Panc1 (cell line): ENCODE results near the gene CHID1. TPM values are rescaled to one million over a fixed set of nuclear protein-coding genes. Genes with fewer than 3 reads are reported as not detected.
A peak's percentile ranks its signal among the peaks of the same experiment; 100 is the strongest.

Experiments
- ATAC-seq: fragments of 200-7000 bp; cut with Tn5 transposase; 2 replicates; pipeline ENCODE4 v1.9.1; 2020; ENCODE audit warnings: mild to moderate bottlenecking, moderate library complexity
- BruUV-seq: library from RNA; stranded (reverse); fragments of 400-500 nt; replicated peaks from 2 replicates; lab custom pipeline; 2021; lab: Mats Ljungman, UMichigan
- CTCF ChIA-PET: fragments of 300-600 bp; sonication (Branson Sonifier 250); formaldehyde crosslinking; loops from one replicate; lab custom pipeline; 2022; ENCODE audit warnings: antibody characterized with exemption; lab: Charles Lee
- POLR2A ChIA-PET: fragments of 300-600 bp; sonication (Branson Sonifier 250); formaldehyde crosslinking; loops from one replicate; lab custom pipeline; 2022; ENCODE audit warnings: antibody characterized with exemption; lab: Charles Lee
- DNase-seq: peaks from one replicate; pipeline ENCODE4 v3.0.0-alpha.2; 2010; ENCODE audit warnings: low read depth, low spot score
- H3K27ac ChIP-seq: 2 replicates; pipeline ENCODE4 v1.5.1; 2011; ENCODE audit warnings: mild to moderate bottlenecking, low read length, inconsistent platforms
- H3K27me3 ChIP-seq: fragments of 200-500 bp; sonication (Bioruptor generic); 2 replicates; pipeline ENCODE4 v1.6.0; 2014; ENCODE audit warnings: low read length, inconsistent platforms; ENCODE audit not compliant: control insufficient read depth, insufficient read depth
- H3K36me3 ChIP-seq: fragments of 200-500 bp; sonication (Bioruptor generic); 2 replicates; pipeline ENCODE4 v1.5.1; 2014; ENCODE audit warnings: inconsistent platforms, mild to moderate bottlenecking, low read length, moderate library complexity; ENCODE audit not compliant: control insufficient read depth, insufficient read depth
- H3K4me1 ChIP-seq: 2 replicates; pipeline ENCODE4 v1.5.1; 2011; ENCODE audit warnings: inconsistent platforms, mild to moderate bottlenecking, low read length, moderate library complexity; ENCODE audit not compliant: control insufficient read depth, insufficient read depth
- H3K4me3 ChIP-seq, 2 experiments: 2 replicates each; pipeline ENCODE4 v1.5.1; 2011 to 2012; ENCODE audit warnings: low read depth in 2 of 2, low read length in 2 of 2, mild to moderate bottlenecking in 2 of 2, inconsistent platforms in 1 of 2, moderate library complexity in 1 of 2
- H3K9me3 ChIP-seq: fragments of 200-500 bp; sonication (Bioruptor generic); 2 replicates; pipeline ENCODE4 v1.5.1; 2014; ENCODE audit warnings: low read depth, mild to moderate bottlenecking, inconsistent platforms, low read length, moderate library complexity; ENCODE audit not compliant: control insufficient read depth, insufficient read depth
- CTCF ChIP-seq: fragments of 450-650 bp; IDR thresholded peaks from 2 replicates; pipeline ENCODE4 v1.5.1; 2017; ENCODE audit warnings: mild to moderate bottlenecking
- POLR2AphosphoS5 ChIP-seq: IDR thresholded peaks from 2 replicates; pipeline ENCODE4 v1.6.1; 2012; ENCODE audit warnings: mild to moderate bottlenecking, low read depth, low read length, moderate library complexity
- REST ChIP-seq, 2 experiments: IDR thresholded peaks; 2 replicates each; pipeline ENCODE4 v1.6.1; 2011 to 2012; ENCODE audit warnings: low read depth in 2 of 2, control low read depth in 1 of 2, low read length in 1 of 2, mild to moderate bottlenecking in 1 of 2, moderate library complexity in 1 of 2; ENCODE audit not compliant: insufficient read depth in 1 of 2
- SIN3A ChIP-seq: IDR thresholded peaks from 2 replicates; pipeline ENCODE4 v1.6.1; 2012; ENCODE audit warnings: low read depth, mild to moderate bottlenecking, low read length, moderate library complexity, borderline replicate concordance; ENCODE audit not compliant: insufficient read depth
- TCF7L2 ChIP-seq: IDR thresholded peaks from 2 replicates; pipeline ENCODE4 v1.6.1; 2011; ENCODE audit warnings: mild to moderate bottlenecking, low read depth, low read length, inconsistent platforms
- in situ Hi-C: cut with HindIII; loops from 2 replicates; pipeline ENCODE4 v1.10.0; 2016; ENCODE audit warnings: low sequenced_read_pairs, low pct_unique_long_range_greater_than_20kb
- intact Hi-C: fragments of 100-400 bp; cut with micrococcal nuclease; formaldehyde crosslinking; loops from one replicate; pipeline ENCODE4 v1.10.0; 2022; ENCODE audit not compliant: unreplicated experiment
- total RNA-seq: library from RNA; stranded (reverse); gene quantifications from one replicate; pipeline ENCODE4 v1.2.1, GENCODE V29; 2021; ENCODE audit not compliant: unreplicated experiment

Gene CHID1
- total RNA-seq, 1 experiment from 2014 or later = 224 TPM

GRCh38 chr11:818396-819128 is 92.0 kb downstream of the CHID1 start, which contains the start of gene PNPLA2:
Gene PNPLA2, plus strand, starts transcription at chr11:818914. Its CDS starts 805 bp downstream, at chr11:819719.
- Histone ChIP-seq H3K4me3 (peak within 1 kb of the TSS; percentile 80 to 88), H3K27me3 (no peaks in the 10 kb centered on the region), H3K27ac (peak within 1 kb of the TSS; percentile 76), H3K36me3 (0 out of 2 replicates have a peak, but pooled peaks cover 1% of the 10 kb centered on the region), H3K9me3 (no peaks in the 10 kb centered on the region), H3K4me1 (peaks cover 37% of the 10 kb centered on the region)
- ChIA-PET POLR2A (interaction anchor here (0.6 to 1.9 kb wide), 5 partner anchors 8 to 267 kb away, joined by 4 to 11 read pairs (median 7); partner anchors contain the start of gene CRACR2B), CTCF (interaction anchor here (1.2 kb wide), 2 partner anchors 9 to 10 kb away, joined by 3 read pairs; partner anchors contain the start of gene RPLP2)
- ATAC-seq (no peak), DNase-seq (no peak)
- TF ChIP-seq POLR2AphosphoS5 (no peak), REST (IDR thresholded peaks at IDR 0.05; ENCODE audit: insufficient read depth in 1 of 2, low read depth in 2 of 2, low read length in 1 of 2) (no peak), CTCF (no peak), TCF7L2 (no peak), SIN3A (no peak)
- BruUV-seq = no TSS peak
- in situ Hi-C loops (no loop called here), intact Hi-C loops (no loop called here)

Other genes with a start within 250 kb of the CHID1 start
- 105 TPM for gene DEAF1, start 215.6 kb downstream of the CHID1 start, total RNA-seq
- gene TMEM80, start 215.0 kb downstream of the CHID1 start, total RNA-seq = 45.2 TPM
- gene EPS8L2, start 204.6 kb downstream of the CHID1 start, total RNA-seq = 256 TPM
- 257 TPM for gene TALDO1, start 163.3 kb downstream of the CHID1 start, total RNA-seq
- 229 TPM for gene GATD1, start 133.3 kb downstream of the CHID1 start, total RNA-seq
- gene CEND1, start 120.7 kb downstream of the CHID1 start, total RNA-seq = 15.9 TPM
- gene SLC25A22, start 112.5 kb downstream of the CHID1 start, total RNA-seq = 119 TPM
- gene PIDD1, start 105.6 kb downstream of the CHID1 start, total RNA-seq = 75.9 TPM
- 3,468 TPM for gene RPLP2, start 100.8 kb downstream of the CHID1 start, total RNA-seq
- gene PNPLA2, start 91.9 kb downstream of the CHID1 start, total RNA-seq = 244 TPM
- gene CRACR2B, start 82.9 kb downstream of the CHID1 start, total RNA-seq = 132 TPM
- gene CD151, start 77.9 kb downstream of the CHID1 start, total RNA-seq = 680 TPM
- gene POLR2L, start 68.3 kb downstream of the CHID1 start, total RNA-seq = 673 TPM
- gene TSPAN4, start 68.0 kb downstream of the CHID1 start, total RNA-seq = 187 TPM
- gene AP2A2, start 15.1 kb upstream of the CHID1 start, total RNA-seq = 123 TPM
- 0.49 TPM for gene MUC6, start 125.9 kb upstream of the CHID1 start, total RNA-seq
- gene MUC2, start 164.1 kb upstream of the CHID1 start, total RNA-seq = 0.08 TPM
- gene MUC5AC, start 247.1 kb upstream of the CHID1 start, total RNA-seq = 0.03 TPM